Prostate gland (tissue), 2 donors: ENCODE measurements around the gene ALKAL2.

Experiments used
- CTCF ChIP-seq, 4 experiments: fragments of 200-600 bp in 2 of 4; fragments of 450-650 bp in 2 of 4; sonication (generic) in 2 of 4; IDR thresholded peaks; 1 replicate in 3 of 4; 2 replicates in 1 of 4; pipeline ENCODE4 v1.5.1; 2016 to 2019; ENCODE audit warnings: antibody characterized with exemption in 4 of 4, mild to moderate bottlenecking in 2 of 4, moderate library complexity in 2 of 4
- POLR2A ChIP-seq: fragments of 450-650 bp; IDR thresholded peaks from one replicate; pipeline ENCODE4 v1.6.1; 2016; ENCODE audit warnings: antibody characterized with exemption, mild to moderate bottlenecking
- POLR2AphosphoS5 ChIP-seq: sonication (generic); formaldehyde crosslinking; IDR thresholded peaks from one replicate; pipeline ENCODE4 v1.6.1; 2017; ENCODE audit warnings: antibody characterized with exemption

- no peak for TF ChIP-seq POLR2A
- no peak for TF ChIP-seq CTCF (IDR thresholded peaks at IDR 0.05)
- no peak for TF ChIP-seq POLR2AphosphoS5
Measured at GRCh38 chr2:233030-233429, 54.9 kb downstream of the ALKAL2 start.
